NT2/D1 (cell line): ENCODE data around the gene ZNF618.

Experiments used
- DNase-seq: peaks from one replicate; pipeline ENCODE4 v3.0.0-alpha.2; 2011; ENCODE audit warnings: low read depth, low spot score
- H3K27me3 ChIP-seq: 2 replicates; pipeline ENCODE4 v1.6.0; 2011; ENCODE audit warnings: mild to moderate bottlenecking; ENCODE audit not compliant: insufficient read length, insufficient read depth
- H3K36me3 ChIP-seq: 2 replicates; pipeline ENCODE4 v1.6.1; 2011; ENCODE audit warnings: mild to moderate bottlenecking, low read length, mixed read lengths; ENCODE audit not compliant: insufficient read depth, insufficient read length
- H3K4me1 ChIP-seq: 2 replicates; pipeline ENCODE4 v1.5.1; 2011; ENCODE audit not compliant: insufficient read depth, insufficient read length
- H3K4me3 ChIP-seq: 2 replicates; pipeline ENCODE4 v1.5.1; 2011; ENCODE audit warnings: low read depth; ENCODE audit not compliant: insufficient read length
- H3K9ac ChIP-seq: 2 replicates; pipeline ENCODE4 v1.6.0; 2011; ENCODE audit warnings: low read depth; ENCODE audit not compliant: insufficient read length
- H3K9me3 ChIP-seq: 2 replicates; pipeline ENCODE4 v1.5.1; 2011; ENCODE audit warnings: mild to moderate bottlenecking, low read length; ENCODE audit not compliant: insufficient read depth
- SUZ12 ChIP-seq: IDR thresholded peaks from 2 replicates; pipeline ENCODE4 v1.6.1; 2011; ENCODE audit not compliant: insufficient read length, insufficient read depth; ENCODE audit errors: extremely low read depth
- YY1 ChIP-seq: IDR thresholded peaks from 2 replicates; pipeline ENCODE4 v1.6.1; 2011; ENCODE audit not compliant: insufficient read length, insufficient read depth
- ZNF274 ChIP-seq: IDR thresholded peaks from 2 replicates; pipeline ENCODE4 v1.6.1; 2011; ENCODE audit warnings: mild to moderate bottlenecking, low read depth, low read length

Gene ZNF618

DNA sequence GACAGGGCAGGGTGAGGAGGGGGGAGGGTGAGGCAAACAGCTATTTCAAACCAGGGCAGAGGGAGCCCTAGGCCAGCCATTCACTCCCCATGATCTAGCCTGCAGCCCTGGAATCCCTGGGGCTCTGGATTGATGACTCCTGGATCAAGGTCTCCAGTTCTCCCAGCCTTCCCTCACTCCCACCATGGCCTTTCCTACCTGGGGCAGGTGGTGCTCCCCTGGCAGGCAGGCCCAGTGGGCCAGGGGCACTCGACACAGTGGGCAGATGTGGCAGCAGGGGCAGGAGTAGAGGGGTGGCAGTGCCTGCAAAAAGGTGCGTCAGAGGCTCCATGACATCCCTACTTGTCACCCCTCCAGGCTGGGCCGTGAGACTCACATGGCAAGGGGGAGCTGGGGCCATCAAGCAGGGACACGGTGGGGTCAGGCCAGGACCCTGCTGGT lies 216.9 kb downstream of the ZNF618 start:
- Histone ChIP-seq H3K4me1 (peaks cover 5% of the 10 kb centered on the region), H3K36me3 (no peaks in the 10 kb centered on the region), H3K9ac (no peak overlapping the region), H3K9me3 (no peaks in the 10 kb centered on the region), H3K27me3 (peaks cover 6% of the 10 kb centered on the region), H3K4me3 (no peak overlapping the region)
- no peak for DNase-seq
- no peak for TF ChIP-seq ZNF274
- no peak for TF ChIP-seq SUZ12
- TF ChIP-seq YY1 = no peak

DNA sequence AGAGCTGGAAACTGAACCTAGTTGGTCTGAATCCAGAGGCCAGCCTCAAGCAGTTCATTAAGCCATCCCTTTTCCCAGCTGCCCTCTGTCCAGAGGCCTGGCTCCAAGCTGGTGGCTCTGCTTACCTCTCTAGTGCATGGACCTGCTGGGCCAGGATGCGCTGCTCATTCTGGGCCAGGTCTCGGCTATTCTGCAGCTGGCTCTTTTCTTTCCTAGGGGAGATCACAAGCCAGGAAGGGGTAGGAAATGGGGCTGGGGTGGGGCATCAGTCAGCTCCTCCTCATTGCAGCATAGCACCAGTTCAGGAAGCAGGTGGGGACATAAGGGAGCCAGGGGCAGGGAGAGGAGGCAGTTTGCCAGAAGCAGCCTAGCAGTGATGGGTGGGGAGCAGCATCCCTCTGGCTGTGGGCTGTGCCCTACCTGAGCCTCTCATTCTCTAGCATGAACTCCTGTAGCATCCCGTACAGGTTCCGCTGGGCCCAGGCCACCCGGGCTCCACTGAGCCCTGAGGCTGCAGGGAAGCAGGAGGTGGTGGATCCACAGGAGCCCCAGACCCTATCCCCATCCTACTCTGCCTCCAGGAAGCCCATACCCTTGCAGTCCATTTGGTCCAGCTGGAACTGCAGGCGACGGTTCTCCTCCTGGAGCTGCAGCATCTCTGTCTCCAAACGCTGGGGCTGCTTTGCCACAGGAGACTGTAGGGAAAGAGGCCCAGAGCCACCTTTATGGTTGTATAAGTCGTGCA lies 217.8 kb downstream of the ZNF618 start:
- Histone ChIP-seq H3K4me3 (no peak overlapping the region), H3K9ac (no peak overlapping the region), H3K9me3 (no peaks in the 10 kb centered on the region), H3K4me1 (peaks cover 5% of the 10 kb centered on the region), H3K36me3 (no peaks in the 10 kb centered on the region), H3K27me3 (peaks cover 9% of the 10 kb centered on the region)
- TF ChIP-seq YY1 = no peak
- TF ChIP-seq SUZ12 = no peak
- TF ChIP-seq ZNF274 = no peak
- DNase-seq = no peak

DNA sequence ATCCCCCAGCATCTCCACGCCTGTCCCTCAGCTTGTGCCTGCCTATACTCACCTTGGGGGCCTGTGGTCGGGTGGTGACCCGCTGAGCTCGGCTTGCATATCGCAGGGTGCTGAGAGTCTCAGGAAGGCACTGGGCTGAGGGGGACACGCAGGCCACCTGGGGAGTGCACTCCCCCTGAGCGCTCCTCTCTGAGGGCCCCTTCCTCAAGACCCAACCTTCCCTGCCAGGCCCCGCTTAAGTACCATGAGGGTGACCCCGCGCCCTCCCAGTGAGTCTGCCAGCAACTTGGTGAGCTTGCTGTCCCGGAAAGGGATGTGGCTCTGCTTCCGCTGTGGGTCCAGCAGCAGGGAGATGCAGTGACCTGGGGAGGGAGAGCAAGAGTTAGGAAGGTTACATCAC lies 218.9 kb downstream of the ZNF618 start:
- Histone ChIP-seq H3K27me3 (peaks cover 17% of the 10 kb centered on the region), H3K4me3 (no peak overlapping the region), H3K9me3 (no peaks in the 10 kb centered on the region), H3K4me1 (peaks cover 10% of the 10 kb centered on the region), H3K36me3 (no peaks in the 10 kb centered on the region), H3K9ac (no peak overlapping the region)
- TF ChIP-seq YY1 (no peak), ZNF274 (no peak), SUZ12 (no peak)
- DNase-seq = no peak

DNA sequence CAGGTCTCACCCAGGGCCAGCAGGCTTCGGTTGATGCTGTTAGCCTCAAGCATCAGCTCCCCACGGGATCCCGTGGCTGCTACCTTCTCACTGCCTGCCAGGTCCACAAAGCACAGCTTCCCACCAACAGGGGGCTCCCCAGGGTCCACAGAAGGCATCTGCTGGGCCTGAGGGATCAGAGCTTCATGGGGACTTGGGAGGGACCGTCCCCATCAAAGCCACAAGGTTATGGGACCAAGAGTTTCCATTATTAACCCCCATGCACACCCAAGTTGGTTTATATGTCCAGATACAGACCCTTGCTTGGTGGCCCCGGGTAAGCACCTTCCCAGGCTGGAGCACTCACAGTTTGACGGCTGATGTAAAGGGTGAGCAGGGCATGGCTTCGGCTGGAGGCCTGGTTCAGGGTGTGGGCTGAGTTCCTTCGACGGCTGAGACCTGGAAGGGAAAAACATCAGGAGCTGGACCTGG lies 220.0 kb downstream of the ZNF618 start:
- no peak for DNase-seq
- H3K9me3 ChIP-seq = no peaks in the 10 kb centered on the region
- H3K27me3 ChIP-seq = peaks cover 17% of the 10 kb centered on the region
- H3K4me3 ChIP-seq = no peak overlapping the region
- no peak overlapping the region for H3K9ac ChIP-seq
- H3K36me3 ChIP-seq = no peaks in the 10 kb centered on the region
- H3K4me1 ChIP-seq = peaks cover 11% of the 10 kb centered on the region
- TF ChIP-seq SUZ12 = no peak
- no peak for TF ChIP-seq ZNF274
- no peak for TF ChIP-seq YY1

DNA sequence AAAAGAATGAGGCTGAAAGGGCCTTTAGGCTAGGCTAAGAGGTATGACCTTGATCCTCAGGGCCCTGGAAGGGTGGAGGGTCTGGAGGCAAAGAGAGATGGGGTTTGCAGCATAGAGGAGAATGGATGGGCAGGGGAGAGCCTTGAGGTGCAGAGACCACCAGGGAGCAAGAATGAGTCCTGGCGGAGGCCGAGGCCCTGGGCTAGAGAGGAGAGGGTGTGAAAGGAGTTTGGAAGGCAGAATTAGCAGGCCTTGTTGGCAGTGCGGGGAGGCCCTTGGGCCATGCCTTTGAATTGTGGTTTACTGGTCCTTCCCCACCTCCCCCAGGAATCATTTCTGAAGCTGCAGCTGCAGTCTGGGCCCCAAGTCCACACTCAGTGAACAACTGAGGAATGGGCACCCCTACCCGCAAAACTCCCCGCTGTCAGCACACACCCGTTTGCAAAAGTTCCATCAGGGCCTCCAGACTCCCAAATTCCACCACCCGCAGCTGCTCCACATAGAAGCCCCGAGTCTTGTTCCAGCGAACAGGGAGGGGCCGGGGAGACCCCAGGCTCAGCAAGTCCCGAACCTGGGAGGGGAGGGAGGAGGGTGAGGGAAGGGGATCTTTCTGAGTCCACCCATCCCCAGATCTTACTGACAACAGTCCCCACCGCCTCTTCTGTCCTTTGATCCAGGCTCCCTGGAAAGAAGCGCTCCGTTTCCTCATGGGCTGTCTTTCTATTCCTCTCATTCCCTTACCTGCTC lies 220.9 kb downstream of the ZNF618 start:
- peaks cover 3% of the 10 kb centered on the region for H3K9me3 ChIP-seq
- peak overlapping the region; percentile 39 for H3K9ac ChIP-seq
- H3K27me3 ChIP-seq = peaks cover 17% of the 10 kb centered on the region
- DNase-seq = no peak
- peak overlapping the region; percentile 49 for H3K4me3 ChIP-seq
- TF ChIP-seq YY1 (no peak), ZNF274 (no peak), SUZ12 (no peak)
- no peaks in the 10 kb centered on the region for H3K36me3 ChIP-seq
- H3K4me1 ChIP-seq = peaks cover 11% of the 10 kb centered on the region

DNA sequence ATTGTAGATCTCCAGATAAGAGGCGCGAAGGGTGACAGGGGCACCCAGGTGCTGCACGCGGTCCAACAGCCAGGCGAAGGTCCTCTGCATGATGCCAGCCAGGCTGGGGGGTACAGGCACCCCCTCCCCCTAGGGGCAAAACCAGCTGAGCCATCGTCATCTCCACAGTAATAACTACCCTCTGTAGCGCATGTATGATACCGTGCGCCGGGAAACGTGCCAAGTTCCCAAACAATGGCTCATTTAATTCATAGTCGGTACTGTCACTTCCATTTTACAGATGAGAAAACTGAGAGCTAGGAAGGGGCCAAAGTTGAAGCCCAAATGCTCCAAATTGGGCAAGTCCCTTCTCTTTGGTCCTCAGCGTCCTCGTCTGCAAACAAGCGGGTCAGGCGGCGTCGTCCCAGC lies 221.5 kb downstream of the ZNF618 start:
- H3K9me3 ChIP-seq = peaks cover 9% of the 10 kb centered on the region
- H3K4me3 ChIP-seq = peak overlapping the region; percentile 49
- peak overlapping the region; percentile 58 for H3K9ac ChIP-seq
- no peak for DNase-seq
- peaks cover 11% of the 10 kb centered on the region for H3K4me1 ChIP-seq
- peaks cover 17% of the 10 kb centered on the region for H3K27me3 ChIP-seq
- TF ChIP-seq ZNF274 = no peak
- TF ChIP-seq SUZ12 = no peak
- TF ChIP-seq YY1 = no peak
- no peaks in the 10 kb centered on the region for H3K36me3 ChIP-seq
